ENCODE measurements around the gene TWF2.

DNA sequence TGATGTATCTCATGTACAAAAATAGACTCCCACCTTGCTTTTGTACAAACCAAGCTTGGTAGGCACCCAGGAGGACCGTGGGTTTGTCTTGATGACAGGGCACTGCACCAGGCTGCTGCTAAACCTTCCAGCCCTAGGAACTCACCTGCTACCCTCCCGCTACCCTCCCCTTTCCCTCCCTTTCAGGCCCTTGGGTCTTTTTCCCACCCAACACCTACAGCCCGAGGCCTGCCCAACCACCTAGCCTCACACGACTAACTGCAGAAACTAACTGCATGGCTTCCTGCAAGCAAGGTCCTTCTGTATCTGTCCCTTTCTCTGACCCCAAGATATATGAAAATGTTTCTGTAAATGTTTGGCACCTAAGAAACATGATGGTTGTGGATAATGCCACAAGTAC, 17.7 kb upstream of the TWF2 start:
- TF ChIP-seq GATA3 (IDR thresholded peaks at IDR 0.05; ENCODE audit: low read depth, low read length) (no peak), GATA2 (IDR thresholded peaks at IDR 0.05; ENCODE audit: low read depth, low read length) (no peak)
